Measurements from ENCODE around the gene LRP5. TPM values are rescaled to one million over a fixed set of nuclear protein-coding genes. Genes with fewer than 3 reads are reported as not detected.

LRP5 gene
- total RNA-seq, 1 experiment from 2014 or later, result 55.2 TPM

GRCh38 chr11:68264741-68265540, 47.5 kb upstream of the LRP5 start (continued):
- no peak for TF ChIP-seq ZBTB33 (IDR thresholded peaks at IDR 0.05; ENCODE audit: extremely low read depth, insufficient replicate concordance, low read length)
- no peak for TF ChIP-seq SP1 (IDR thresholded peaks at IDR 0.05; ENCODE audit: low read depth)

DNA sequence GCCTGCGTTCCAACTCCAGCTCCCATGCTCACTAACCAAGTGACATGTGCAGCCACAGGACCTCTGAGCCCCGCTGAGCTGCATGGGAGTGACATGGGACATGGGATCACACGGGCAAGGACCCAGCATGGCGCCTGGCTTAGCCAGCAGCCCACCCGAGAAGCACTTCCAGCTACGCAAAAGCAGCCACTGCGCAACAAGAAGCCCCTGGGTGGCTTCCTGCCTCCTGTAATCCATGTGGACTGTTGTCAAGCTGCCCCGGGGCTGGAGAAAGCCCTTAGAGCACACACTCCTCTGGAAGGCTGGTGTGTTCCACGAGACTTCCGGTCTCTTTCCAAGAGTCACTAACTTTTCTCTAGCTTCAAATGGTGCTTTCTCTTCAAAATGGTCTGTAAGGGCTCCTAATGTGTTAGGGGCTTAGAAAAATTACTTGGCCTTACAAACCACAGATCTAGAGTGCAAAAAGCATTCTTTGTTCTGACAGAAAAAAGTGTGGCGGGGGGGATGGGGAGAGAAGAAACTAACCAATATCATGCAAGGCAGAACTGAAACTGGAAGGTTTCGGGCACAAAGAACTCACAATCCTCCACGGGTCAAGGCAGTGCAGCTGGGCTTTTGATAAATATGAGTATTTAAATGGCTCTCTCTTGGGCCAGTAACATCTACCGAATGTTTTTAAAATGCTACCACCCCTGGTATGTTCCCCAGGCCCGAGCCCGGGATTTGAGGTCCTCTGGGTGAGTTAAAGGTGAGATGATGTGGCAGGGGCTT, 46.1 kb upstream of the LRP5 start:
- H3K9me2 ChIP-seq (ENCODE audit: insufficient read depth), result no peaks in the 10 kb centered on the region
- H3K4me1 ChIP-seq (ENCODE audit: control insufficient read depth in 1 of 2, insufficient read depth in 2 of 2, low read length in 2 of 2), result peaks cover 7 to 17% of the 10 kb centered on the region in 2 experiments
- POLR2A ChIA-PET, result interaction anchor here (0.7 kb wide), 1 partner anchor 256 kb away, joined by 3 read pairs; no protein-coding TSS in a partner anchor
- H3K36me3 ChIP-seq (ENCODE audit: control insufficient read depth in 1 of 2, insufficient read depth in 2 of 2, low read length in 2 of 2), result peaks cover 23 to 55% of the 10 kb centered on the region in 2 experiments
- H3K27ac ChIP-seq (ENCODE audit: low read depth, low read length), result no peak overlapping the region
- CTCF ChIA-PET, result no interaction called here
- RAD21 ChIA-PET (ENCODE audit: low non-redundant PET in 1 of 2, low total read pairs in 2 of 2, uncharacterized antibody in 2 of 2, unreplicated experiment in 2 of 2), result no interaction called here
- peaks cover 43% of the 10 kb centered on the region for H3K79me2 ChIP-seq (ENCODE audit: insufficient read depth, low read length)
- H3K9ac ChIP-seq (ENCODE audit: low read length), result no peak overlapping the region
- ATAC-seq (no peak), DNase-seq (ENCODE audit: low read depth, low spot score) (no peak)
- no peaks in the 10 kb centered on the region for H3K27me3 ChIP-seq (ENCODE audit: insufficient read depth, low read length)
- no peak overlapping the region for H3K4me2 ChIP-seq (ENCODE audit: low read length)
- H4K20me1 ChIP-seq (ENCODE audit: insufficient read depth), result no peaks in the 10 kb centered on the region
- BruUV-seq (replicated peaks), result no TSS peak
- intact Hi-C loops (cut with micrococcal nuclease), result no loop called here
- no peak overlapping the region for H2AFZ ChIP-seq (ENCODE audit: low read depth, low read length, poor library complexity, severe bottlenecking)
- no peaks in the 10 kb centered on the region for H3K9me3 ChIP-seq (ENCODE audit: control insufficient read depth in 1 of 2, insufficient read depth in 1 of 2, low read depth in 1 of 2, low read length in 2 of 2)
- H3K4me3 ChIP-seq (replicated peaks in 1 of 2; ENCODE audit: low read depth in 1 of 2, low read length in 2 of 2), result no peak overlapping the region
- TF ChIP-seq EZH2phosphoT487 (IDR thresholded peaks at IDR 0.05; ENCODE audit: borderline replicate concordance), result no peak
- no peak for TF ChIP-seq YY1 (IDR thresholded peaks at IDR 0.05; ENCODE audit: extremely low read depth, insufficient replicate concordance, low read depth, low read length)
- no peak for TF ChIP-seq ZBTB33 (IDR thresholded peaks at IDR 0.05; ENCODE audit: extremely low read depth, insufficient replicate concordance, low read length)
- no peak for TF ChIP-seq FOSL1 (IDR thresholded peaks at IDR 0.05; ENCODE audit: low read depth)
- TF ChIP-seq SRF (IDR thresholded peaks at IDR 0.05; ENCODE audit: low read depth), result no peak
- no peak for TF ChIP-seq EGR1 (IDR thresholded peaks at IDR 0.05; ENCODE audit: low read depth)
- TF ChIP-seq POLR2A (IDR thresholded peaks at IDR 0.05; ENCODE audit: borderline replicate concordance, extremely low read depth, insufficient read depth, insufficient read length), result no peak
- no peak for TF ChIP-seq RAD21 (IDR thresholded peaks at IDR 0.05; ENCODE audit: low read depth)
- no peak for TF ChIP-seq SP1 (IDR thresholded peaks at IDR 0.05; ENCODE audit: low read depth)
- no peak for TF ChIP-seq CEBPB (IDR thresholded peaks at IDR 0.05; ENCODE audit: low read depth)
- no peak for TF ChIP-seq ELF1 (IDR thresholded peaks at IDR 0.05; ENCODE audit: borderline replicate concordance, low read depth)
- TF ChIP-seq, protein P1, sequence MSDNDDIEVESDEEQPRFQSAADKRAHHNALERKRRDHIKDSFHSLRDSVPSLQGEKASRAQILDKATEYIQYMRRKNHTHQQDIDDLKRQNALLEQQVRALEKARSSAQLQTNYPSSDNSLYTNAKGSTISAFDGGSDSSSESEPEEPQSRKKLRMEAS (IDR thresholded peaks at IDR 0.05), result no peak
- no peak for TF ChIP-seq ZNF274 (IDR thresholded peaks at IDR 0.05; ENCODE audit: low read depth, low read length)
- TF ChIP-seq ZFX (IDR thresholded peaks at IDR 0.05), result no peak
- TF ChIP-seq POLR2AphosphoS5 (IDR thresholded peaks at IDR 0.05; ENCODE audit: low read depth, low read length), result no peak
- no peak for TF ChIP-seq EZH2 (IDR thresholded peaks at IDR 0.05)
- no peak for TF ChIP-seq TCF7L2 (IDR thresholded peaks at IDR 0.05; ENCODE audit: borderline replicate concordance, extremely low read depth, insufficient read depth, insufficient read length)

All from HCT116 (cell line).